Cardiac fibroblast (primary cell): Measurements from ENCODE around the gene BLVRA.
A peak's percentile ranks its signal among the peaks of the same experiment; 100 is the strongest.

ENCODE experiments used
- DNase-seq, 2 donors: peaks; one replicate each; pipeline versions ENCODE4 v3.0.0 to v3.0.0-alpha.2; 2010; ENCODE audit warnings: low read depth in 2 of 2
- H3K4me3 ChIP-seq, 2 donors: replicated peaks in 1 of 2; 1 replicate in 1 of 2; 2 replicates in 1 of 2; pipeline ENCODE4 v1.5.1; 2011; ENCODE audit warnings: low read depth in 2 of 2, low read length in 2 of 2, mild to moderate bottlenecking in 2 of 2, moderate library complexity in 1 of 2
- CTCF ChIP-seq: IDR thresholded peaks from one replicate; pipeline ENCODE4 v1.5.1; 2011; ENCODE audit warnings: low read depth, mild to moderate bottlenecking, low read length, inconsistent platforms

Gene BLVRA

GRCh38 chr7:43834463-43835251 is 76.2 kb downstream of the BLVRA start:
- DNase-seq: peak; percentile 2 to 40
- peak overlapping the region in 1 of 2 donors; percentile 15 for H3K4me3 ChIP-seq
- no peak for TF ChIP-seq CTCF

GRCh38 chr7:43838201-43838658 is 79.8 kb downstream of the BLVRA start:
- no peak overlapping the region for H3K4me3 ChIP-seq
- DNase-seq: no peak
- no peak for TF ChIP-seq CTCF

- TF ChIP-seq CTCF: no peak
Observed at GRCh38 chr7:43843296-43843695, 84.8 kb downstream of the BLVRA start.

GRCh38 chr7:43844257-43844656 is 85.8 kb downstream of the BLVRA start:
- no peak for DNase-seq
- no peak overlapping the region for H3K4me3 ChIP-seq
- no peak for TF ChIP-seq CTCF

More at GRCh38 chr7:43843296-43843695, 84.8 kb downstream of the BLVRA start:
- no peak for DNase-seq
- H3K4me3 ChIP-seq: no peak overlapping the region

GRCh38 chr7:43844662-43845061 is 86.2 kb downstream of the BLVRA start:
- no peak for TF ChIP-seq CTCF
- DNase-seq: no peak

GRCh38 chr7:43847496-43847895 is 89.0 kb downstream of the BLVRA start:
- DNase-seq: peak in 1 of 2 donors; percentile 9
- no peak overlapping the region for H3K4me3 ChIP-seq

More at GRCh38 chr7:43844662-43845061, 86.2 kb downstream of the BLVRA start:
- no peak overlapping the region for H3K4me3 ChIP-seq

More at GRCh38 chr7:43847496-43847895, 89.0 kb downstream of the BLVRA start:
- no peak for TF ChIP-seq CTCF
